HG03060 (cell line): ENCODE results near the gene ZNF444.

Experiments used
- ATAC-seq: cut with Tn5 transposase; IDR thresholded peaks from one replicate; pipeline ENCODE4 v1.9.1; 2021; ENCODE audit warnings: low read depth, moderate number of reproducible peaks; ENCODE audit not compliant: unreplicated experiment

The ZNF444 gene

DNA sequence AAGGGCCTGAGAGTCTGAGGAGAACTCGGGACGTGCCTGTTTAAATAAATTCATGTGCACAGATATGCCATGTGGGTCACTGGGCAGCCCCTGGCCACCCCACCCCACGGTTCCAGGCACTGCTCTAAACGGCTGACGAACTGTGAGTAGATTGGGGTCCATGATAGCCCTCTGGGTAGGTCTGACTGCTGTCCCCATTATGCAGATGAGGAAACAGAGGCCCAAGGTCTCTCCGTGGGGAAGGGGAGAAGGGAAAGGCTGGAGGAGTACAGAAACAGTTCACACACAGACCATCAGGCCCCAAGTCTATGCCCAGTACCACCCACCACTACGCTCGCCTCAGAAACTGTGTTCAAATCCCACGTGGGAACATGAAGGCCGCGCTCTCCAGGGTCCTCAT lies 34.1 kb upstream of the ZNF444 start:
- no peak for ATAC-seq

GRCh38 chr19:56107626-56108351 lies 33.3 kb upstream of the ZNF444 start:
- no peak for ATAC-seq

DNA sequence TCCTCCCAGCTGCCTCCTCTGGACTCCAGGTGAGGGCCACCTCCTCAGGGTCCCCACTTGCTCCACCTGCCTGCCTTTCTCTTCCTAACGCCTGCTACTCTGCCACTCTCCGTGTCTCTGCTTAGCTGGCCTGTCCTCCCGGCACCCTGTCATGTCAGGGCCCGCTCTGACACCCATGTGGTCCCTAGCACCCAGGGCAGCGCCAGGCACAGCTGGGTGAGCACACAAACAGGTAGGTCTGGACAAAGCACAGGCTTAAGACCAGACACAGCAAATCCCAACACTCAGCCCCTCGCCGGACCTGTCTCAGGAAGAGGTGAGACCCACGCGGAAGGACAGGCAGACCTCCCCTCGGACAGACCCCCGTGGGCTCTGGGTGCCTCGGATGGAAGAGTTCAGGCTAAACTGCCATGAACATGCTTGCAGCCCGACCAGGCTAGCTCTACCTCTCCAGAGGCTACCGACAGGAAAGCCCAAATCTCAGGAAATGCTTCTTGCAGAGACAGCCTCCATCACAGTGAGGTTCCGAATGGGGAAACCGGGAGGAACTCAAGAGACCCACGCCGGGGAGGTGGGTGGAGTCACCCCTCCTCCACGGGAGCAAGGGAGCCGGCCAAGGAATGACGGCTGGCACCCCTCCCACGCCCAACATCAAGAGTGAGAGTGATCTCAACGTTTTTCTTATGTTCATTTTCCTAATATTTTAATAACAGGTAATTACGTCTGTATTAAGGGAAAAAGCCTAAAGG lies 32.5 kb upstream of the ZNF444 start:
- ATAC-seq = no peak

DNA sequence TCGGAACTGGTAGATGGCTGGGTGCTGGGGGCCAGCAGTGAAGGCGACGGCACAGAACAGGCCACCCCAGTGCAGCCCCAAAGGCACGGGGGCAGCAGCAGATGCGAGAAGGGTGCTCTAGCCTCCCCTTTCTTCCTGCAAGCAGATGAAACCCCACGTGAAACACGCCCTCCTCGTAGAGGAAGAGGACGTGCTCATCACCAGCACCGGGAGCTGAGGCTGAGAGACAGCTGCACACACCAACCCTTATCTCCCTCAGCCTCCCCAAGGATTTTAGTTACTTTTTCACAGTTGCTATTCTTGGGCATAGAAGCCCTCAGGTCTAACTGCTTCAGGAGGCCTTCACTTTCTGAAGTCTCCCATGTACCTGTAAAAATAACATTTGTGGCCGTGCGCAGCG lies 31.9 kb upstream of the ZNF444 start:
- no peak for ATAC-seq

- no peak for ATAC-seq
Observed at GRCh38 chr19:56110515-56111448, 30.3 kb upstream of the ZNF444 start.

- no peak for ATAC-seq
Observed at GRCh38 chr19:56111601-56112312, 29.3 kb upstream of the ZNF444 start.

DNA sequence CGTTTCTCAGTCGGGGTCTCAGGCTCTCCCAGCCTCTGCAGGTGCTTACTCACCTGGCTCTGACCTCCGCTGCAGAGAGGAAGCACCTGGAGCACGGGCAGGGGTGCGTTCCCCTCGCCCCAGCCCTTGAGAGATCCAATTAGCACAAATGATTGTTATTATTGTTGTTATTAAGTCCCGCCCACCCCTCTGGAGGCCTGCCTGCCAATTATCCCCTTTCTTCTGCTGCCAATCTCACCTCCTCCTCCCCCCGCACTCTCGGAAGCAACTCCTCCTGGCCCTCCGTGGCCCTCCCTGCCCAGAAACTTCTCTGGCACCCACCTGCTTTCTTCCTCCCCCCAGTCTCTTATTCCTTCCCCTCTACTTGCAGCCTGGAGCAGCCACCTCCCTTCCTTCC lies 28.8 kb upstream of the ZNF444 start:
- ATAC-seq = no peak

DNA sequence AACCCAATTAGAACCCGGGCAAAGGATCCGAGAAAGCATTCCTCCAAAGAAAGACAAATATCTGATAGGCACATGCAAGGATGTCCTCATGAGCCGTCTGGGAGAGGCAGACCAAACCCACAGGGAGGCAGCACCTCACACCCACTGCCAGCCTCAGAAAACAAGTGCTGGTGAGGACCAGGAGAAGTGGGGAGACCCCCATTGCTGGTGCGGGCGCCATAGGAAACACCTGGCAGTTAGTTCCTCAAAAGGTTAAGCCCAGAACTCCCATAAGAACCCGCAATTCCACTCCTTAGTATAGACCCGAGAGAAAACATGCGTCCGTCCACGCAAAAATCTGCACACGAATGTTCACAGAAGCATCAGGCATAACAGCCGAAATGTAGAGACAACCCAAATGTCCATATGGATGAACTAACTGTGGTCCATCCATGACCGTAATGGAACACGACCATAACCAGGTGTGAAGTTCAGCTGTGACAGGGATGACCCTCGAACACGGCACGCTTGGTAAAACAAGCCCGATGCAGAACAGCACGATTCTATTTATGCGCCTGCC lies 27.9 kb upstream of the ZNF444 start:
- no peak for ATAC-seq

GRCh38 chr19:56114051-56114777 lies 26.9 kb upstream of the ZNF444 start:
- ATAC-seq = no peak

DNA sequence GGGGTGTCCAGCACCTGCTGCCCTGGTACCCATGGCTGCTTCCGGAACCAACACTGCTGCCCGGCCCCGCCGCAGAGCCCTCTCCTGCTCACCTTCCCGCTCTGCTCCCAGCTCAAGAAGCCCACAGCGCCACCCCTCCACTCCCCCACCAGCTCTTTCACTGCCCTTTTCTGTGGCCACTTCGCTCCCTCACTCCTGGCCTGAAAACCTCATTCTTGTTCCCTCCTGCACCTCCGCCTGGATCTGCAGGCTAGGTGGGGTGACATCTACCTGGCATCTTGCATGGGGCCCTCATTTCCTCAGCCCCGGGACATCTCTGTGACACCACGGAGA lies 26.3 kb upstream of the ZNF444 start:
- ATAC-seq = no peak

DNA sequence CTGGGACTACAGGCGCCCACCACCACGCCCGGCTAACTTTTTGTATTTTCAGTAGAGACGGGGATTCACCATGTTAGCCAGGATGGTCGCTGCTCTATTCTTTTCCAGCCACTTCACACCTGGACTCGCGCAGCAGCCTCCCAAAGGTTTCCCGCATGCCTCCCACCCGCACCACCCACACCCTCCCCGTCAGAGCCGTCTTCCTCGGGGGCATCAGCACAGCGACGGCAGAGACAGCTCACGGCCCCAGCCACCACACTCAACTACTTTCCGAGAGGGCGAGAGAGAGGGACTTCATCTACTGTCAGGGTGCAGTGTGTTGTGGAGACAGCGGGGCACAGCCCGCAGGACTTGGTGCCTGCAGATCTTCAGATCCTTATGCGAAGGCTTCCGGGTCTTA lies 25.6 kb upstream of the ZNF444 start:
- ATAC-seq = no peak

GRCh38 chr19:56116606-56117005 lies 24.5 kb upstream of the ZNF444 start:
- no peak for ATAC-seq

GRCh38 chr19:56117376-56117884 lies 23.7 kb upstream of the ZNF444 start:
- no peak for ATAC-seq

DNA sequence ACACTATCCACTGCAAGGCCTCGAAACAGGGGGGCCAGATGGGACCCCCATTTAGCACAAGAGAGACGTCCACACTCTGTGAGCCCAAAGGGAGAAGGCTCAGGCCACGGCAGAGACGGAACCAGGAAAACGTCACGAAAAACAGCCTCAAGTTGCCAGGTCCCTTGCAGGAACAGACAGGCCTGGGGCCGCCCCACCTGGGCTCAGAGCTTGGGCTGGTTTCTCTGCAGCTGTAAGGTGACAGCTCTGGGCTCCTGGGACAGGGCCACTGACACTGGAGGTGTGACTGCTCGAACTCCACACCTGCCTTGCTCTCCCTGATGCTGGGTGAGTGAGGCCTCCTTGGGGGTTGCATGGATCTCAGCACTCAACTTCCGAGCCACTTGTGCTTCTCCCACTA lies 23.2 kb upstream of the ZNF444 start:
- no peak for ATAC-seq

GRCh38 chr19:56118666-56119581 lies 22.2 kb upstream of the ZNF444 start:
- ATAC-seq = no peak

- no peak for ATAC-seq
Observed at GRCh38 chr19:56119582-56119978, 21.5 kb upstream of the ZNF444 start.

DNA sequence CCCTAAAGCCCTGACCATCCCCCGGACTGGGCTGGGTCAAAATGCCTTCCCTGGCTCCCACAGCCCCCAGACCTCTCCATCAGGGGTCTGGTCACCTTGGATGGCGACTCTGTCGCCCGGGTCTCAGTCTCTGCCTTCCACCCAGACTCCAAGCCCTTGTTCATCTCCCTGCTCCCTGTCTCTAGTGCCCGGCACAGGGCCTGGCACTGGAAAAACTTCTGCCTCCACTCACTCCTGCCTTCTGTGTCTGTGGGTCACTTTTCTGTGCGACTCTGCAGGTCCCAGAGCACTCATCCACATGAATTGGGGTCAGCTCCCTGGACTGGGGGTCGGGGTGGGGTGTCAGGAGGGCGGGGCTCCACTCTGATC lies 21.1 kb upstream of the ZNF444 start:
- ATAC-seq = no peak

- ATAC-seq = no peak
Observed at GRCh38 chr19:56120371-56121179, 20.5 kb upstream of the ZNF444 start.
